ENCODE results near the gene ZFP2.
"Not testable (repeated sequence)": the region's sequence is repeated elsewhere in the genome, so short reads cannot be mapped to it uniquely, and the experiment has no call there.

The ZFP2 gene

GRCh38 chr5:178895615-178896571 lies at the start of gene ZFP2:
Gene ZFP2 (plus strand): TSS chr5:178895913. CDS start chr5:178931314, 35,401 bp downstream.
- no peak for DNase-seq

GRCh38 chr5:178849316-178849715 lies 46.4 kb upstream of the ZFP2 start:
- DNase-seq, result no peak

- no peak for DNase-seq
These were observed 43.8 kb upstream of the ZFP2 start for GRCh38 chr5:178851951-178852350.

GRCh38 chr5:178854284-178854683 lies 41.4 kb upstream of the ZFP2 start:
- DNase-seq, result no peak

- DNase-seq, result peak; percentile 90
These were observed 35.8 kb upstream of the ZFP2 start, which contains the start of gene ZNF354B for GRCh38 chr5:178859625-178860521. Gene ZNF354B (plus strand): TSS chr5:178859953. CDS start chr5:178861048, 1,095 bp downstream.

- not testable (repeated sequence) for DNase-seq
These were observed 35.1 kb upstream of the ZFP2 start for GRCh38 chr5:178860615-178861014.

GRCh38 chr5:178861627-178862026 lies 34.1 kb upstream of the ZFP2 start:
- DNase-seq, result no peak

- DNase-seq, result peak; percentile 66
These were observed 28.8 kb upstream of the ZFP2 start for GRCh38 chr5:178866946-178867345.

- no peak for DNase-seq
These were observed 26.1 kb upstream of the ZFP2 start for GRCh38 chr5:178869577-178869976.

GRCh38 chr5:178870411-178870810 lies 25.3 kb upstream of the ZFP2 start:
- DNase-seq, result no peak

GRCh38 chr5:178872302-178872701 lies 23.4 kb upstream of the ZFP2 start:
- no peak for DNase-seq

GRCh38 chr5:178883115-178883694 lies 12.5 kb upstream of the ZFP2 start:
- peak; percentile 3 for DNase-seq

GRCh38 chr5:178883815-178884430 lies 11.8 kb upstream of the ZFP2 start:
- DNase-seq, result no peak

GRCh38 chr5:178899289-178899688 lies 3.6 kb downstream of the ZFP2 start:
- no peak for DNase-seq

- peak; percentile 49 for DNase-seq
These were observed 7.1 kb downstream of the ZFP2 start for GRCh38 chr5:178902849-178903248.

GRCh38 chr5:178931846-178932760 lies 36.4 kb downstream of the ZFP2 start:
- DNase-seq, result no peak

GRCh38 chr5:178940569-178941360 lies 45.1 kb downstream of the ZFP2 start, which contains the start of gene ZNF454:
Gene ZNF454 (plus strand): TSS chr5:178941198. CDS start chr5:178942792, 1,594 bp downstream.
- no peak for DNase-seq

- DNase-seq, result no peak
These were observed 45.6 kb downstream of the ZFP2 start for GRCh38 chr5:178941361-178941760.

GRCh38 chr5:178965465-178966055 lies 69.8 kb downstream of the ZFP2 start:
- DNase-seq, result no peak

GRCh38 chr5:178981381-178981780 lies 85.7 kb downstream of the ZFP2 start:
- DNase-seq, result no peak
